GM19099 (cell line): ENCODE measurements around the gene DOK7.

Experiments
- POLR2A ChIP-seq: IDR thresholded peaks from 3 replicates; pipeline ENCODE4 v1.6.1; 2011; ENCODE audit warnings: low read depth; ENCODE audit not compliant: insufficient read length; ENCODE audit errors: extremely low read depth

Gene DOK7

GRCh38 chr4:3445111-3445820 is 17.8 kb upstream of the DOK7 start:
- no peak for TF ChIP-seq POLR2A

- no peak for TF ChIP-seq POLR2A
Measured at GRCh38 chr4:3445829-3446545, 17.1 kb upstream of the DOK7 start.

- no peak for TF ChIP-seq POLR2A
Measured at GRCh38 chr4:3446631-3447320, 16.3 kb upstream of the DOK7 start.

GRCh38 chr4:3447431-3448395 is 15.4 kb upstream of the DOK7 start:
- no peak for TF ChIP-seq POLR2A

- no peak for TF ChIP-seq POLR2A
Measured at GRCh38 chr4:3449047-3449573, 14.0 kb upstream of the DOK7 start.

GRCh38 chr4:3449574-3450534 is 13.3 kb upstream of the DOK7 start:
- TF ChIP-seq POLR2A, result no peak

- TF ChIP-seq POLR2A, result no peak
Measured at GRCh38 chr4:3450643-3451042, 12.5 kb upstream of the DOK7 start.

GRCh38 chr4:3451956-3452355 is 11.2 kb upstream of the DOK7 start:
- no peak for TF ChIP-seq POLR2A

GRCh38 chr4:3452376-3452775 is 10.7 kb upstream of the DOK7 start:
- TF ChIP-seq POLR2A, result no peak

GRCh38 chr4:3458371-3458770 is 4.7 kb upstream of the DOK7 start:
- no peak for TF ChIP-seq POLR2A

- no peak for TF ChIP-seq POLR2A
Measured at GRCh38 chr4:3460926-3461325, 2.2 kb upstream of the DOK7 start.

GRCh38 chr4:3461515-3462291 is 1.4 kb upstream of the DOK7 start:
- no peak for TF ChIP-seq POLR2A
